ENCODE data around the gene NMT1.

NMT1 gene

DNA sequence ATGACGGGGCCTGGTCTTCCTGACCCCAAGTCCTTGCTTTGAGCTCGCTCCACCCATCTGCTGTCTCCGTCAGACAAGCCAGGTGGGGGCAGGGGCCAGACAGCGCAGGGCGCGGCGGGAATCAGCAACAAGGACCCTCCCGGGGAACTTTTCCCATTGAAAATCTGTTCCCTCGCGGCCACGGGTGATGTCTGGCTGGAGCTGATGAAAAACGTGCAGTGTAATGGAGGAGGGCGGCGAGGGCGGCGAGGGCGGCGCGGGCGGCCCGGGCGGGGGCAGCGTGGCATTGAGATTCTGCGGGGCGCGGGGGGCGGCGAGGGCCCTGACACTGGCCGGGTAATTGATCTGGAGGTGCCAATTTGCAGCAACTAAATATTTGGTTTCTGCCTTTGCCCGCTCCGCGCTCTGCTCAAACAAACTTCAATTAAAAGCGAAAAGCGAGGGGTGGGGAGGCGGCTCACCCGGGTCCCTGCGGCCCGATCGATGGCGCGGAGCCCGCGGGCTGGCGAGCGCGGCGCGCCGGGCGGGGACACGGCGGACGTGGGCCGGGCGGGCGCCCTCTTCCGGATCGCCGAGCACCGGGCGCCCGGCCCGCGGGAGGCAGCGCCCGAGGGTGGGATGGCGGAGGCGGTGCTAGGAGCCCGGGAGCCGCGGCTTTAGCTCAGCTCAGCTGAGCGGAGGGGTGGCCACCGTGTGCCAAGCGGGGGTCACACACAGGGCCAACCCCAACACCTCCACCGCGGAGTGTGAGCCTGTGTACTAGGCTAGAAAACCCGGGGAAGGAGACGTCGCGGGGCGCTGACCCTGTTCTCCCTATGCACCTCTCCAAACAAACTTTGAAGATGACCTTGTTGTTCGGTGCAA lies 42.0 kb upstream of the NMT1 start:
- H3K36me3 ChIP-seq (replicated peaks; ENCODE audit: insufficient read depth, low read length): no peaks in the 10 kb centered on the region
- peak overlapping the region; percentile 52 for H3K4me3 ChIP-seq (ENCODE audit: low read length)
- peak; percentile 52 for DNase-seq
- no peak for TF ChIP-seq EZH2 (optimal IDR thresholded peaks at IDR 0.05; ENCODE audit: low read depth, low read length)
- TF ChIP-seq, protein P1, sequence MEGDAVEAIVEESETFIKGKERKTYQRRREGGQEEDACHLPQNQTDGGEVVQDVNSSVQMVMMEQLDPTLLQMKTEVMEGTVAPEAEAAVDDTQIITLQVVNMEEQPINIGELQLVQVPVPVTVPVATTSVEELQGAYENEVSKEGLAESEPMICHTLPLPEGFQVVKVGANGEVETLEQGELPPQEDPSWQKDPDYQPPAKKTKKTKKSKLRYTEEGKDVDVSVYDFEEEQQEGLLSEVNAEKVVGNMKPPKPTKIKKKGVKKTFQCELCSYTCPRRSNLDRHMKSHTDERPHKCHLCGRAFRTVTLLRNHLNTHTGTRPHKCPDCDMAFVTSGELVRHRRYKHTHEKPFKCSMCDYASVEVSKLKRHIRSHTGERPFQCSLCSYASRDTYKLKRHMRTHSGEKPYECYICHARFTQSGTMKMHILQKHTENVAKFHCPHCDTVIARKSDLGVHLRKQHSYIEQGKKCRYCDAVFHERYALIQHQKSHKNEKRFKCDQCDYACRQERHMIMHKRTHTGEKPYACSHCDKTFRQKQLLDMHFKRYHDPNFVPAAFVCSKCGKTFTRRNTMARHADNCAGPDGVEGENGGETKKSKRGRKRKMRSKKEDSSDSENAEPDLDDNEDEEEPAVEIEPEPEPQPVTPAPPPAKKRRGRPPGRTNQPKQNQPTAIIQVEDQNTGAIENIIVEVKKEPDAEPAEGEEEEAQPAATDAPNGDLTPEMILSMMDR (IDR thresholded peaks at IDR 0.05; ENCODE audit: low read length): peak; percentile 15
- H3K27ac ChIP-seq (ENCODE audit: low read length): no peak overlapping the region
- H3K9me2 ChIP-seq (replicated peaks; ENCODE audit: insufficient read depth, low read length): no peaks in the 10 kb centered on the region
- H4K20me1 ChIP-seq (ENCODE audit: insufficient read depth, low read length): no peaks in the 10 kb centered on the region
- peak overlapping the region; percentile 55; the same call in 1 of the 2 replicates for H2AFZ ChIP-seq (ENCODE audit: low read length)
- H3K27me3 ChIP-seq (replicated peaks; ENCODE audit: insufficient read depth, low read length): peaks cover 34% of the 10 kb centered on the region
- H3K4me1 ChIP-seq (ENCODE audit: low read length): peaks cover 8% of the 10 kb centered on the region; the same call in 1 of the 2 replicates
- H3F3A ChIP-seq (ENCODE audit: insufficient read depth, low read length): no peaks in the 10 kb centered on the region
- H3K9me3 ChIP-seq (replicated peaks; ENCODE audit: insufficient read depth, low read length): no peaks in the 10 kb centered on the region
- no peaks in the 10 kb centered on the region for H3K79me2 ChIP-seq (ENCODE audit: low read length)
- peak overlapping the region; percentile 83 for H3K4me2 ChIP-seq (ENCODE audit: low read depth, low read length)
- H3K9ac ChIP-seq (ENCODE audit: low read length): peak overlapping the region; percentile 31; the same call in 1 of the 2 replicates

DNA sequence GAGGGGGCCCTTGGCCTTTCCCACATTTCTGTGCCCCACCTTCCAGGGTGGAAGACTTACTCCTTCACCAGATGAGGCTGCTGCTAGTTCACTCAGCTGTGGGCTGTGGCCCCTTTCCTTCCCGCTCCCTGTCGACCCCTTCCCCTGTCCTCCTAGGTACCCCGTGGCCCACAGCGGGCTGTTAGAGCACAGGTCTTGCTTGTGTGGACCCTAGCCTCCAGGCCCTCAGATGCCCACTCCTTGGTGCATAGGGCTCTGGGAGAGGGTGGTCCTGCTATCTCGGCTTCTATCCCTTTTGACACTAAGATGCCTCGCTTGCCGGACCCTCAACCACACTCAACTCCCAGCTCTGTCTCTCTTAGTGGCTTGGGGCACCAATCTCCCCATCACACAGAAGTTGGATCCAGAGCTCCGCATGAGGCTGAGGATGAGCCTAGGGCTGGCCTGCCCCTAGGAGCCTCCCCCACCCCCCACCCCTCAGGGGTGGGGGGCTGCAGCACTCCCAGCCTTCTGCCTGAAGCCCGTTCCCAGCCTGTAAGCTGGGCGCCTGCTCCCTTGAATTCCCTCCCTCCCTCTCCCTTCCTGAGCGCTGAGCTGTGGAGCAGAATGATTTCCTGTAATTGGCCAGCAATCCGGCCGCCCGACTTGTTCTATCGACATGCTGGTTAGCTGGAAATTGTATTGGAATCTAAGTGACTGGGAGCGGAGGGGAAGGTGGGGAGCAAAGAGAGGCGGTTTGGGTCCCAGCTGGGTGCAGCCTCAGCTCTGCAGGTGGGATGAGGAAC lies 40.6 kb upstream of the NMT1 start:
- no peak for DNase-seq
- Histone ChIP-seq H3K9ac (ENCODE audit: low read length) (no peak overlapping the region), H3K9me3 (replicated peaks; ENCODE audit: insufficient read depth, low read length) (no peaks in the 10 kb centered on the region)

DNA sequence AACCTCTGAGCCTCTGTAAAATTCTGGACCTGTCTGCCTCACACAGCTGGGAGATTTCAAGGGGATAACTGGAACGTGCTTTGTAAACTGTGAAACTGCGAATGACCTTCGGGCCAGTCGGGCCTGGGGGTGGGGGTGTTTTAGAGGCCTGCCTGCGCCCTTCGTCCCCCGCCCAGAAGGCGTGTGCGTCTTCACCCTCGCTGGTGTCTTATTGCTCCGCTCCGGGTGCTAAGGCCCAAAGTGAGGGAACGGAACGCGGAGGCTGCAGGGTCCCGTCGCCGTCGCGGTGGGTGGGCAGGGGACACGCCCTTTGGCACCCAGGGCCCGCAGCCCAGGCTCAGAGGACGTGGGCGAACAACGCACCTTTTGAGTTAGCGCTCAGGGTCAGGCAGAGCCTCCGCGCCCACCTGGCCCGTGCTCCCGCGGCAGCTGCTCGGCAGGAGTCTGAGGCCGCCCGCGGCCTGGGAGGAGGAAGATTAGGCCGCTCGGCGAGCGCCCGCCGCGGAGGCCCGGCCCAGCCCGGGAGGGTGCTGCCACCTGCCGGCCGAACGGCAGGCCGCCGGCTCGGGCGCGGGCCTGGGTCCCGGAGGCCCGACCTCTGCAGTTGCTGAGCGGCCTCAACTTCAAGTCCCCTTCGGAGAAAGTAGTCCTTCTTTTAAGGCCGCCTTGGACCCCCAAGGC lies 39.4 kb upstream of the NMT1 start:
- no peaks in the 10 kb centered on the region for H3K79me2 ChIP-seq (ENCODE audit: low read length)
- no peak overlapping the region for H3K27ac ChIP-seq (ENCODE audit: low read length)
- H4K20me1 ChIP-seq (ENCODE audit: insufficient read depth, low read length): no peaks in the 10 kb centered on the region
- peak overlapping the region; percentile 37; the same call in 1 of the 2 replicates for H3K9ac ChIP-seq (ENCODE audit: low read length)
- H3K4me1 ChIP-seq (ENCODE audit: low read length): peaks cover 8% of the 10 kb centered on the region; the same call in 1 of the 2 replicates
- peak overlapping the region; percentile 96 for H3K4me2 ChIP-seq (ENCODE audit: low read depth, low read length)
- peak overlapping the region; percentile 61 for H3K4me3 ChIP-seq (ENCODE audit: low read length)
- DNase-seq: peak; percentile 68
- no peaks in the 10 kb centered on the region for H3K9me2 ChIP-seq (replicated peaks; ENCODE audit: insufficient read depth, low read length)
- H3K9me3 ChIP-seq (replicated peaks; ENCODE audit: insufficient read depth, low read length): no peaks in the 10 kb centered on the region
- H3K36me3 ChIP-seq (replicated peaks; ENCODE audit: insufficient read depth, low read length): no peaks in the 10 kb centered on the region
- peaks cover 34% of the 10 kb centered on the region for H3K27me3 ChIP-seq (replicated peaks; ENCODE audit: insufficient read depth, low read length)
- TF ChIP-seq, protein P1 (IDR thresholded peaks at IDR 0.05; ENCODE audit: low read length): peak; percentile 55
- TF ChIP-seq EZH2phosphoT487 (IDR thresholded peaks at IDR 0.05; ENCODE audit: low read length) (no peak), EZH2 (optimal IDR thresholded peaks at IDR 0.05; ENCODE audit: low read depth, low read length) (no peak)
- no peaks in the 10 kb centered on the region for H3F3A ChIP-seq (ENCODE audit: insufficient read depth, low read length)
- H2AFZ ChIP-seq (ENCODE audit: low read length): peak overlapping the region; percentile 67

More for the DNA sequence above, 40.6 kb upstream of the NMT1 start:
- Histone ChIP-seq H3K27ac (ENCODE audit: low read length) (no peak overlapping the region), H3K27me3 (replicated peaks; ENCODE audit: insufficient read depth, low read length) (peaks cover 34% of the 10 kb centered on the region), H3F3A (ENCODE audit: insufficient read depth, low read length) (no peaks in the 10 kb centered on the region), H3K4me3 (ENCODE audit: low read length) (no peak overlapping the region), H3K4me1 (ENCODE audit: low read length) (peaks cover 8% of the 10 kb centered on the region; the same call in 1 of the 2 replicates), H3K9me2 (replicated peaks; ENCODE audit: insufficient read depth, low read length) (no peaks in the 10 kb centered on the region), H2AFZ (ENCODE audit: low read length) (no peak overlapping the region), H4K20me1 (ENCODE audit: insufficient read depth, low read length) (no peaks in the 10 kb centered on the region), H3K4me2 (ENCODE audit: low read depth, low read length) (no peak overlapping the region), H3K79me2 (ENCODE audit: low read length) (no peaks in the 10 kb centered on the region), H3K36me3 (replicated peaks; ENCODE audit: insufficient read depth, low read length) (no peaks in the 10 kb centered on the region)
- TF ChIP-seq EZH2 (optimal IDR thresholded peaks at IDR 0.05; ENCODE audit: low read depth, low read length) (no peak), EZH2phosphoT487 (IDR thresholded peaks at IDR 0.05; ENCODE audit: low read length) (no peak)
- TF ChIP-seq, protein P1 (IDR thresholded peaks at IDR 0.05; ENCODE audit: low read length): no peak

Measured in MM.1S (cell line).